ENCODE results near the gene KNCN.

Gene KNCN

GRCh38 chr1:46546210-46546609, 5.2 kb downstream of the KNCN start:
- DNase-seq = no peak

DNA sequence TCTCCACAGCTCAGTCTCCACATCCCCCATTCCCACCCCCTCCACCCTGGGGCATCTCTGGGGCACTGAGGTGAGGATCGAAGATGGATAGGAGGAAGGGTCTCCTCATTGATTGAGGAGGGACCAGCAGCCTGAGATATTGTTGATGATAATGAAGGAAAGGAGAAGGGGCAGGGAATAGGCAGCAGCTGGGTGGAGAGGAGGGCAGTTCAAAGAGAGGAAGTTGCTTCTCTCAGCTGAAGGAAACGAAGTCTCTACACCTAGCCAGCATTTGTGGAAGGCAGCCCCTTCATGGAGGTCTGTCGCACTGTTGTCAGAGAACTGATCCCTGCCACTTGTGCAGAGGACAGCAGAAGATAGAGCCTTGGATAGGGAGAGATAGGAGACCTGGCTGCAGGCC, 5.7 kb downstream of the KNCN start:
- no peak for DNase-seq

- DNase-seq = no peak
Measured at GRCh38 chr1:46544561-46545240, 6.7 kb downstream of the KNCN start.

DNA sequence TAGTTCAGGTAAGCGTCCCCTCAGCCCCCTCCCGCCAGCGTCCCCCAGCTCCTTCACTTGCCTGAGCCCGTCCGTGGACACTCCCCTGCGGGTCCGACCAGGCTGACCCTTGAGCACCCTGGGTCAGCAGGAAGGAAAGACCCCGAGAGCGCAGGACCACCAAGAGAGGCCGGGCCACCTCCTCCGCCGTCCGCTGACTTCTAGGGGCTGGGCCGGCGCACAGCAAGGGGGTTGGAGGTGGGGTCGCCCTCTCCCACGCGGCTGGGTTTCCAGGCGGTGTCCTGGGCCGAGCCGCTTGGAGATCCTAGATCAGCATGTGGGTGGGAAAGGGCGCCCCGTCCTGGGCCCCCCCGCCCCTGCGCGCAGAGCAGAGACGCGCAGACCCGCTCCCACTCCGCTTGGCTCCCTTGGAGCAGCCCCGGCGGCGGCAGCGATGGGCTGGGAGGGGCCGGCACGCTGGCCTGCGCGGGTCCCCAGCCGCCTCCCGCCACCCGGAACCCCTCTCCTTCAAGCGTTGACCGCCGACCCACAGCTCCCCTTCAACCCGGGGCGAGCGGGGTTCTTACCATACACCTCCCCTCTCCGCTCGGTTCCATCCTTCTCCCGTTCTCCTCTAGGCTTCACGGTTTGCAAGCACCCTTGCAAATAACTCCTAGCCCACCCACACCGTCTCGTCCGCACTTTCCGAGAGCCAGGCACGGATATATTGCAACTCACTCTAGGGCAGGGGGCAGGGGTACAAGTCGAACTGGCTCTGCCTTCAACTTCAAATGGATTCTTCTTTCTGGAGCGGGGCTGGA, 7.5 kb downstream of the KNCN start:
- DNase-seq = no peak

DNA sequence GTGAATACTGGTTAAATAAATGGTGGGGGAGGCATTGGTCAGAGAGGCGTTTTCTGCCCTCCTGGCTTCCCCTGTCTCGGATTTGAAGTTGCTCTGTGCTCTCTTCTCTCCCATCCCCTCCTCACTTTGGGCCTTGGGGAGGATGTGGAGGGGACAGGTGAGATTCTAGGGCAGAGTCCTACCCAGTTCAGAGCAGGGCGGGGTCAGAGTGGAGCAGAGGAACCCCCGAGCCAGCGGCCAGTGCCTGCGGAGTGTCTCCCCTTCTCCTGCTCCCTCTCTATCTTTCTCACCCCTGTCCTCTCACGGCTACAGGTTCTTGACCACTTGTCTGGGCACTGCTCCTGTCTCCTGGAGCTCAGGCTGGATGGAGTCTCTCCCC, 8.1 kb downstream of the KNCN start:
- DNase-seq = no peak

DNA sequence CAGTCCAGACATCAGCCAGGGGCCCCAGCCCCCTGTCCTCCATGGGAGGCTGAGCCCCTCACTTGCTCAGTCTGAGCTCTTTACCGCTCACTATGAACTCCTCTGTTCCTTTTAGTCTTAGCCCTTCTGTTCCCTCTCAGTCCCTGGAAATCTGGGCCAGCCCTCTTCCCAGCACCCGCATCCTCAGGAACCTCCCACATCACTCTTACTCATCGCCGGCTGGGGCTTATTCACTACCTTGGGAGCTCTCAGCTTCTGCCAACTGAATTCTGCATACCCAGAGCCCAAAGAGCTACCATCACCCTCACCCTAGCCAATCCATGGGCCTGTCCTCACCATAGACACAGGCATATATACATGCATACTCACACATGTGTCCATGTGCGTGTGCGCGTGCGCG, 11.5 kb downstream of the KNCN start:
- peak in 14 of 58 donors; percentile 8 to 66 (median 32) for DNase-seq

DNA sequence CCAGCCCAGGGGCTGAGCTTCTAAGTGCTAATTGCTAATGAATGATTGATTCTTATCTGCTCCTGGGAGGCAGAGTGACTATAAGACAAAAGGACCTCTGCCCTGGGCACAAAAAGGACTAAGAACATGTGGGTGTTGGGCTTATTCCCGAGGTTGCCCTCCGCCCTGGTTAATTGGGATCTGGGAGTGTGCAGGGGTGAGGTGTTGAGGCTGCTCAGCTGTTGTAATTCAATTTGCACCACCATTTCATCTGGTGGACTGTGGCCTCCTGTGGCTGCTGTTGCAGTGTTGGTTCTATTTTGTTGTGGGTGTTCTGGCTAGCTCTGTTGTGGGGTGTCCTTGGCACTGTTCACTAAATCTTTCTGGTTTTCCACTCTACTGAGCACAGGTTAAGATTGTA, 13.3 kb downstream of the KNCN start:
- DNase-seq = no peak

- no peak for DNase-seq
Measured at GRCh38 chr1:46537651-46538050, 13.8 kb downstream of the KNCN start.

DNA sequence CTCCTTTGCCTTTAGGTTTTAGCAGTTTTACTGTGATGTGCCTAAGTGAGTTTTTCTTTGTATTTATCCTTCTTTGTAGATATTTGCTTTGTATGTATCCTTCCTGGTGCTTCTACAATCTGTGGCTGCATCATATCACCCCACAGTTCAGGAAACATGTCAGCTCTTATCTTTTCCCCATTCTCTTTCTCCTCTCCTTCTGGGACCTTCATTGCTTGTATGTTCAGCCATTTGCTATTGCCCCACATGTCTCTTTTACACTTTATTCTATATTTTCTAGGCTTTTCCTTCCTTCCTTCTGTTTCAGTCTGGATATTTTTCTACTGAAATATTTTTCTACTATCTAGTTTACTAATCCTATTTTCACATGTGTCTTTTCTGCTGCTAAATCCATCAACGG, 14.9 kb downstream of the KNCN start:
- DNase-seq = no peak

- DNase-seq = no peak
Measured at GRCh38 chr1:46535063-46535462, 16.4 kb downstream of the KNCN start.

DNA sequence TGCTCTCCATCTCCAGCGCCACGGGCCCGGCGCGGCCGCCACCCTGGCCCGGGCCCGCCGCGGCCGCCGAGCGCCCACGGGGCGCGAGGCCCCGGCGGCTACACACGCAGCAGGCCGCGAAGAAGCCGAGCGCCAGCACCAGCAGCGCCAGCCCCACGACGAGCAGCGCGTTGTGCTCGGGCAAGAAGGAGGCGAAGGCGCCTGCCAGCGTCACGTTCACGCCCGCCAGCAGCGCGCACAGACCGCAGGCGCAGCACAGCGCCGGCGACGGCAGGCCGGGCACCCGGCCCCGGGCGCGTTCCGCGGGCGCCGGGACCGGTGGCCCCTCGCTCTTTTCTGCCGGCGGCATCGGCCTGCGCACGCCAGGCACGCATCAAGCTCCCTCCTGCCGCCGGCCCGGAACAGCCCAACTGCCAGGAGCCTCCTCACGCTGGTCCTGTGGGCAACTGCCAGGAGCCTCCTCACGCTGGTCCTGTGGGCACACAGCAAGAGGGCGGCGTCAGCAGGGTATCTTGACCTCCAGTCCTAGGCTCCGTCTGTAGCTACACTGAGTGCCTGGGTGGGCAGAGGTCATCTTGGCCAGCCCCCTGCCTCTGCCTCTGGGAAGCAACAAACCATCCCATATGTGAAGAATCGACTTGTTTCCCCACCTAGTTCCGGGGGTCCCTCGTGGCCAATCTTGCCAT, 18.1 kb downstream of the KNCN start:
- DNase-seq = peak in 39 of 58 donors; percentile 16 to 74 (median 43)

DNA sequence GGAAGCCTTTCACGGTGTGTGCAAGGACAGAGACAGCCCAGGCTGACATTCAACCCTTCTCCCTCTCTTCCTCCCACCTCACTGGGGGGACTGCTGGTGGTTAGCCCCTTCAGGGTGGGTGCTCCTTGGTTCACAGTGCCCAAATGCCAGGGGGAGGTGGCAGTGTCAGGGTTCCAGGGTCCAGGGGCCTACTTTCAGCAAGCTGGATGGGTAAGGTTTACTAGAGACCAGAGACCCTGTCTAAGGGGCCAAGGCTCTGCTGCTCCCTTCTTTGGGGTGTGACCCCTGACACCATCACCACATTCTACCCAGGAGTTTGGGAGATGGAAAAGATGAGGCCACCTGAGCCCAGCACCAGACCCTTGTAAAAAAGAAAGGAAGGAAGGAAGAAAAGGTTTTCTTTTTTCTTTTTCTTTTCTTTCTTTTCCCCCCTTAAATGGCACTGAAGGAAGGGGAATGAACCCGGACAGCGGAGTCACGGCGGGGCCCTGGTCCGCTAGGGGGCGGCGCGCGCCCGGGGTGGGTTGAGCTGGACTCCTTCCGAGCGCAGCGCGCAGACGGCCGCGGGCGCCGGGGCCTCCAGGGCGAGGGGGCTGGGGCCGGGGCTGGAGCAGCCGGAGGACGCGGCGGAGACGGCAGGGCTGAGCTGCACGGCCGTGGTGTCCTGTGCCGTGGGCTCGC, 18.8 kb downstream of the KNCN start:
- DNase-seq = peak in 44 of 58 donors; percentile 14 to 72 (median 40)

- DNase-seq = no peak
Measured at GRCh38 chr1:46532095-46532494, 19.4 kb downstream of the KNCN start.

DNA sequence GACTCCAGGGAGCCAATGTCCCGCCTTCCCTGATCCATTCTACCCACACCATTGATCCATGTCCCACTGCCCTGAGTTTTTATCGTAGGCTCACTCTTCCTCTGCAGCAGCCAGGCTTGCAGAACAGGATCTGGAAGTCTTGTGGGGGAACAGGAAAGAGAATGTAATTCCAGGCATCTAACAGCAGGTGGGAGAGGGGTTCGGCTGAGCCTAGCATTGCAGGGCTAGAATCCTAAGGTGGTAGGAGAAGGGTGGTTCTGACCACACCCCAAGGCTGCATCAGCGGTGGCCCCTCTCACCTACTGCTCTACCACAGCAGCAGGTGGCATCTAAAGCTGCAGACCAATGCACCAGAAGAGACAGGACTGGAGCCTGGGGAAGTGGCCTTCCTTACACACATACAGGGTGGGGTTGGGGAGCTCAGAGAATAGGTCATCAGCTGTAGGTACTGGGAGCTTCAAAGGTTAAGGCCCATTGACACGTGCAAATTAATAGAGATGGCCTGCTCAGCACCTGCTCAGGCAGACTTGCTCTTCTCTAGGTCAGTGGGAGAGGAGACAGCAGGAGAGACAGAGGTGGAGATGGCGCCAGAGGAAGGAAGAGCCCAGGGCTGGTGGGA, 20.5 kb downstream of the KNCN start:
- no peak for DNase-seq

- no peak for DNase-seq
Measured at GRCh38 chr1:46530311-46530710, 21.1 kb downstream of the KNCN start.

DNA sequence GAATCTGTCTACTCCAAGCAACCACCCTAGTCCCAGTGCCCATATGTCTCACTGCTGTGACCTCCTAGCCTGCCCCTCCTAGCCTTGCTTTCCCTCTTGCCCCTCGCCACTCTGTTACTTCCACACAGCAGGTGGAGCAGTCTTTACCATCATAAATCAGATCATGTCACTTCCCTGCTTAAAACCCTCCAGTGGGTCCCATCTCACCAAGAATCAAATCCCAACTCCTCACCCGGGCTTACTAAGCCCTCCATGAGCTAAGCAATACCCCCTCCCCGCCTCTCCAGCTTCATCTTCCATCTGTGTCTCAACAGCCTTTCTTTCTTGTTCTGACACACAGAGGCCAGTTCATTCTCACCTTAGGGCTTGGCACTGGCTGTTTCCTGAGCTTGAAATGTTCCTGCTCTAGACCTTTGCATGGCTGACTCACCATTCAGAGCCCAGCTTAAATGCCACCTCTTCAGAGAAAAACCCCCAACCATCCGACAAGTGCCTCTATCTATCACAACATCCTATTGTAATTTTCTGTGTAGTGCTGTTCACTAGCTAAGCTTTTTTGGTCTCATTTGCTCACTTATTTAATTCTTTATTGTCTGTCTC, 22.3 kb downstream of the KNCN start:
- peak in 1 of 58 donors; percentile 30 for DNase-seq

DNA sequence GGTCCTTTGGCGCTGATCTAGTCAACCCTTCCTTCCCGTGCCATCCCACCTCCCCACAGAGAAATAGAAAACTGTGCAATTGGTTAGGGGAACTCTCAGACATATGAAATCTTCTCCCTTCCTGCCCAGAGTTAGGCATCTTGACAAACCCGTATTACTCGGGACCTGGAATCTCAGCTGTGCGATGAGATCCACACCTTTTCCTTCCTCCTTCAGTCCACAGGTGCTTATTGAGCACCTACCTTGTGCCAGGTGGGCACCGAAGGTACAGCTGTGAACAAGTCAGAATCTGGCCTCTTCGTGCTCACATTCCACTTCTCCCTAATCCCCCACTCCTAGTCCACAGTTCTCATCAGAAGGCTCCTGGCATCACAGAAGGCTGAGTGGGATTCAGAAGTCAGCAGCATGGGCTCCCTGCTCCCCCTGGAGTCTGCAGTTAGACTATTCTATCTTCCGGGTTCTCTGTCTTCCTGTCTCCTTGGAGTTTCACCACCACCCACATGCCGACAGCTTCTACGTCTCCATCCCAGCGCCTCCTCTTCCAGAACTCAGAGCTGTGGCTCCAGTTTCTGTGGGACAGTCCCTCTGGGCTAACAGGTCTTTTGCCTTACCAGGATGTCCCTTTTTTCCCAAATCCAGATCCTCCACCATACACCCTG, 23.0 kb downstream of the KNCN start:
- DNase-seq = peak in 26 of 58 donors; percentile 11 to 74 (median 32)

DNA sequence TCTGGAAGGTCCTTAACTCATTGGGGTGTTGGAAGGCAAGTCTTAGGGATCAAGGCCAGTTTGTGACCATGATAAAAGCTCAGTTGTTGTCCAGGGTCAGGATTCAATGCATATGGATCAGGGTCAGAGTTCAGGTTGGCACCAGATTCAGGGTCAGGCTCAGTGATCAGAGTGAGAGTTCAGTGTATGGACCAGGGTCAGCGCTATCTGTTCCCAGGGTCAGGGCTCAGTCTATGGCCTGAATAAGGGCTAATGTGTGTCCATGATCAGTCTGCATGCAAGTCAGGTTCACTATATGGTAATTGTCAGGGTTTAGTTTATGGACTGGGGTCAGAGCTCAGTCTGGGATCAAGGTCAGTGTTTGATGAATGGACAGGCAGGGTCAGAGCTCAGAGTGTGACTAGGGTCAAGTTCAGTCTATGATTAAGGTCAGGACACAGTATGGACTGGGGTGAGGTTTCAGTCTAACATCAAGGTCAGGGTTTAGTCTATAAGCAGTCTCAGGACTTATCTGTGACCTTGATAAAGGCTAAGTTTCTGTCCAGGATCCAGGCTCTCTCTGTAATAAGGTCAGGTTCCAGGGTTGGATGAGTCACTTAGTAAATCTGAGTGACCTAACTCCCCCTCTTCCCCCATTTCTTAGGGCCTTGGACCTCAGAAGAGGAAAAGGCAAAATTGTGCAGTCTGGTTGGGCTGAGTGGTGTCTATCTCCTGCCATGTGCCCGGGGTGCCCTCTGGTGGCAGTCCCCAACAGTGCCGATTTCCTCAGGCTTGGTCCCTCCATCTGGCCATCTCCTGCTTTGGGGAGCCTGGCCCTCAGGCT, 23.8 kb downstream of the KNCN start:
- peak in 53 of 58 donors; percentile 28 to 88 (median 68) for DNase-seq

DNA sequence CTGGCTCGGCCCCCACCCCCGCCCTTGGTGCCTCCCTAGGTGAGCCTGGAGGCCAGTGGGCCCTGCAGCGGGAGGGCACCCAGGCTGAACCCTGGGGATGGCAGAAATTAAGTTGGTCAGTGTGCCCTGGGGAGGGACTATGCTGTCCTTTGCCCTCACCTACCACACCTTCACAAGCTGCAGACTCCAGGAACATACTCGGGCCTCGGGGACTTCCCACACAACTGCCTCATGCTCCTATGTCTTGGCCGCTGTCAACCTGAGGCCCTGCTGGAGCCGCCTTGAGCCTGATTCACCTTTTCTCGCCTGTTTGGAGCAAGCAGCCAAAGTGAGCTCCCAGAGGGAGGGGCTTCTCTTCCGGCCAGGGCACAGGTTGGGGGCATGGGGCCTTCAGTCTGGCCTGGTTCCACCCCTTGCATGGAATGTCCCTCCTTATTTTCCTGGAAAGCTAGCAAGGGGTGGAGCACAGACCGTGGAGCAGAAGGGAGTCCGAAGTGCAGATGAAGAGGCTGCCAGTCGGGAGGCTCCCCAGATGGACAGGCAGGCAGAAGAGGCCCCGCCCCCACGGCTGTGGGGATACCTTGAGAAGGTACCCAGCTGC, 24.7 kb downstream of the KNCN start:
- DNase-seq = no peak
